ENCODE measurements around the gene DUSP22. TPM values are rescaled to one million over a fixed set of nuclear protein-coding genes. Genes with fewer than 3 reads are reported as not detected.
A peak's percentile ranks its signal among the peaks of the same experiment; 100 is the strongest.

DUSP22 gene
- total and polyA plus RNA-seq, 2 of the 8 experiments (the other 6 are each of a cell fraction or from before 2014, with no cell fraction given), result 15.5 to 32.4 TPM

DNA sequence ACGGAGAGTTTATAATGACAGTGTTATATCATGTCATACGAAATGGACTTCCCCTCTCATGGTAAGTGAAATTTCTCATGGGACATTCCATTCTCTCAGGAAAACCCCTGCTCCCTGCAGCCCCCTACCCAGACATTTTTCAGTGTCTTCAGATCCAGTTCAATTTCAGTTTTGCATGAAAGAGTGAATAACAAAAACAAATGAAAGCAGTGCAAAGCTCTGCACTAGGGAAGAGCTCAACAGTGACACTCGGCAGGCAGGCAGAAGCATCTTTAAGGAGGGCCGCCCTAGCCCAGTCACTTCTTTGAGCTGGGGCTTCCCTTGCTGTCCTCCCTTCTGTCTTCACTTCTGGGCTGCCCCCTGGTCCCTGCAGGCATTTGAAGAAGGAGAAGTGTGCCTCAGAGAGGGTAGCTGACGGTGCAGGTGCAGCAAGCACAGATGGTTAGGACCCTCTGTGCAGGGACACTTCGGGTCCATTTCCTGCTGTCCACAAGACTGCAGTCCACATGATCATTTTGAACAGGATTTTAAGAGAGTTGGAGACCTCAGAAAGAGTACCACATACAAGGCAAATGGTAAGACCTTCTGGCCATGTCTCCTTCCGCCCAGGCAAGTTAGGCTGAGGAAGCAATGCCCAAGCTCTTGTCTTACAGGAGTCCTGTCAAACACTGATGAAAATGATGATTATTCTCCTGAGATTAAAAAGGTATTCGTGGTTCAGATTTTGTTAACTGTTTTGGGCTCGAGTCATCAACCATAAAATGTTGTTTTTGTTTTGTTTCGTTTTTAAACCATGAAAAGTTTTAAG lies 5.4 kb upstream of the DUSP22 start:
- H3K14ac ChIP-seq (ENCODE audit: insufficient read length), result no peak overlapping the region
- no peak overlapping the region for H3K9ac ChIP-seq (replicated peaks in 1 of 4; ENCODE audit: extremely low read depth in 1 of 4, low read depth in 3 of 4, low read length in 3 of 4)
- 69% methylated on average over 10 of the region's 10 CpGs; no CpG with 5 or more reads in 1 of the 2 experiments for WGBS, 2 experiments (ENCODE audit: extremely low coverage in 1 of 2, insufficient coverage in 1 of 2, insufficient read length in 1 of 2, insufficient replicate concordance in 2 of 2, low coverage in 1 of 2, low lambda C conversion rate in 2 of 2, missing lambda C conversion rate in 1 of 2)
- H4K20me1 ChIP-seq (replicated peaks in 1 of 2; ENCODE audit: control insufficient read depth in 1 of 2, insufficient read depth in 2 of 2, low read length in 2 of 2), result no peaks in the 10 kb centered on the region
- H2BK12ac ChIP-seq (ENCODE audit: low read depth, low read length), result no peak overlapping the region
- H3K9me3 ChIP-seq (ENCODE audit: insufficient read depth in 2 of 2, low read depth in 1 of 2, low read length in 1 of 2), result peaks cover 40 to 74% of the 10 kb centered on the region in 2 experiments
- ChIA-PET POLR2A (ENCODE audit: partially characterized antibody) (interaction anchor here (1.1 kb wide), 1 partner anchor 24 kb away, joined by 3 read pairs; no protein-coding TSS in a partner anchor), CTCF (ENCODE audit: partially characterized antibody) (interaction anchor here (2.6 kb wide), 1 partner anchor 69 kb away, joined by 7 read pairs; no protein-coding TSS in a partner anchor)
- no peak overlapping the region for H3K4me3 ChIP-seq (ENCODE audit: extremely low read depth in 1 of 4, insufficient read depth in 2 of 4, low read depth in 3 of 4, low read length in 4 of 4)
- H2BK120ac ChIP-seq (replicated peaks; ENCODE audit: low read depth, low read length), result no peak overlapping the region
- no peak overlapping the region for H4K91ac ChIP-seq (replicated peaks; ENCODE audit: insufficient read length, low read length)
- peaks cover 4% of the 10 kb centered on the region for H3K23me2 ChIP-seq (ENCODE audit: low read depth, low read length)
- no peak overlapping the region for H4K8ac ChIP-seq (ENCODE audit: extremely low read depth, insufficient read depth, low read length)
- FAIRE-seq (no peak), DNase-seq (ENCODE audit: low read depth in 1 of 2, low spot score in 2 of 2) (peak in 1 of 2 experiments; percentile 24)
- H2BK20ac ChIP-seq (ENCODE audit: low read length), result no peak overlapping the region
- H3K18ac ChIP-seq (ENCODE audit: extremely low read depth, low read length), result no peak overlapping the region
- no peak overlapping the region for H3K4me2 ChIP-seq (ENCODE audit: insufficient read depth in 1 of 2, low read depth in 2 of 2, low read length in 2 of 2)
- H2AK5ac ChIP-seq (ENCODE audit: low read depth, low read length), result no peak overlapping the region
- H3K4me1 ChIP-seq (replicated peaks in 1 of 4; ENCODE audit: control insufficient read depth in 3 of 4, insufficient read depth in 4 of 4, low read length in 3 of 4), result peaks cover 0 to 2% (median 0%) of the 10 kb centered on the region in 4 experiments; a peak in 2 of 7 replicates
- no peaks in the 10 kb centered on the region for H3K79me1 ChIP-seq (ENCODE audit: low read depth, low read length)
- no peaks in the 10 kb centered on the region for H3K27me3 ChIP-seq (replicated peaks in 1 of 4; ENCODE audit: control insufficient read depth in 3 of 4, extremely low read depth in 1 of 4, insufficient read depth in 3 of 4, low read length in 3 of 4)
- H2AFZ ChIP-seq (ENCODE audit: low read length), result no peak overlapping the region
- H3K23ac ChIP-seq (ENCODE audit: insufficient read length), result no peak overlapping the region
- no peak overlapping the region for H2BK15ac ChIP-seq (ENCODE audit: low read length)
- H3K27ac ChIP-seq (ENCODE audit: low read depth, low read length), result no peak overlapping the region
- H3K79me2 ChIP-seq (ENCODE audit: control insufficient read depth in 1 of 2, insufficient read depth in 2 of 2, low read length in 2 of 2), result no peaks in the 10 kb centered on the region
- TF ChIP-seq SAP30 (IDR thresholded peaks at IDR 0.05; ENCODE audit: insufficient read depth, insufficient replicate concordance, low read length), result no peak
- no peak for TF ChIP-seq SIN3A (conservative IDR thresholded peaks at IDR 0.05 in 1 of 2, IDR thresholded peaks at IDR 0.05 in 1 of 2; ENCODE audit: low read depth in 1 of 2, low read length in 2 of 2)
- no peak overlapping the region for H3K4ac ChIP-seq (replicated peaks; ENCODE audit: insufficient read length, low read depth, low read length)
- no peaks in the 10 kb centered on the region for H3K36me3 ChIP-seq (ENCODE audit: control insufficient read depth in 2 of 4, insufficient read depth in 4 of 4, low read length in 3 of 4)
- no peak overlapping the region for H3K56ac ChIP-seq (replicated peaks; ENCODE audit: insufficient read length, low read depth, low read length)
- no peak overlapping the region for H4K5ac ChIP-seq (ENCODE audit: insufficient read length, low read depth, low read length)
- no peak overlapping the region for H2BK5ac ChIP-seq (ENCODE audit: low read depth, low read length)
